Astrocyte (in vitro differentiated cells and primary cell): Measurements from ENCODE around the gene WWC2.

Experiments used
- CTCF ChIP-seq: IDR thresholded peaks from 2 replicates; pipeline ENCODE4 v1.5.1; 2011; ENCODE audit warnings: low read depth, mild to moderate bottlenecking, inconsistent platforms, low read length, moderate library complexity; ENCODE audit not compliant: insufficient read depth
- EZH2 ChIP-seq: IDR thresholded peaks from 2 replicates; pipeline ENCODE4 v1.6.1; 2012; ENCODE audit warnings: mild to moderate bottlenecking, low read length, inconsistent platforms; ENCODE audit not compliant: insufficient read depth

DNA sequence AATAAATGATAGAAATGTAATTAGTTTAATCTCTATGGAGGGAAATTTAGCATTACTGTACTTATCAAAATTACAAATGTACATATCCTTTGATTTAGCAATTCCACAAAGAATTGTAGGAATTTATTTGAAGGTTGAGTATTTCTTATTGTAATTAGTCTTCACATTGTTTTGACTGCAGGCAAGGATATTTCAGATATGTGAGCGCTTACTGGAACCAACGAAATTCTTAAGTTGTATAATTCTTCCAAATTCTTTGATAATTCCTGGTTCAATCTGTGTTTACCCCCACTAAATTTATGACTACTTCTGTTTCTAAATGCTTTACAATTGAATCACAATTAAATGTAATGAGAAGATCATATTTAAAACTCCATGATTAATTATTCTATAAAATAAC is 26.9 kb upstream of the WWC2 start:
- TF ChIP-seq CTCF (no peak), EZH2 (no peak)
